Muscle of arm (tissue), 14 donors: ENCODE data around the gene MYL6B. TPM values are rescaled to one million over a fixed set of nuclear protein-coding genes. Genes with fewer than 3 reads are reported as not detected.
A peak's percentile ranks its signal among the peaks of the same experiment; 100 is the strongest.

ENCODE experiments used
- DNase-seq: peaks from one replicate; pipeline ENCODE4 v3.0.0-alpha.2; 2013
- long read RNA-seq, 11 donors: transcript quantifications; one replicate each; lab custom pipeline, GENCODE V29; 2026
- polyA plus RNA-seq, 12 donors: library from polyadenylated mRNA; unstranded; fragments of 120-200 nt; gene quantifications; one replicate each; pipeline ENCODE4 v1.2.1, GENCODE V29; 2013; ENCODE audit not compliant: insufficient read length in 12 of 12

Gene MYL6B
- polyA plus RNA-seq: 1,000 to 10,000 TPM in 2 of 12 donors, 100 to 1,000 TPM in 10; 364 to 1,212 (median 828) TPM
- long read RNA-seq, donor 1, transcript MYL6B-208 (3 exons, 322 nt): major isoform, 10 of 121 reads
- long read RNA-seq, donor 1, partial matches to known transcripts: 79 of 121 reads
- long read RNA-seq, donor 1, other reads (novel, unspliced or antisense): 31 of 121 reads
- long read RNA-seq, donor 2, transcript MYL6B-208 (3 exons, 322 nt): major isoform, 38 of 554 reads
- long read RNA-seq, donor 2, transcript MYL6B-205 (2 exons, 221 nt): minor isoform, 10 of 554 reads
- long read RNA-seq, donor 2, partial matches to known transcripts: 476 of 554 reads
- long read RNA-seq, donor 2, other reads (novel, unspliced or antisense): 26 of 554 reads
- long read RNA-seq, donor 3, transcript MYL6B-208 (3 exons, 322 nt): major isoform, 14 of 249 reads
- long read RNA-seq, donor 3, transcript MYL6B-205 (2 exons, 221 nt): minor isoform, 7 of 249 reads
- long read RNA-seq, donor 3, partial matches to known transcripts: 192 of 249 reads
- long read RNA-seq, donor 3, other reads (novel, unspliced or antisense): 32 of 249 reads
- long read RNA-seq, donor 4, transcript MYL6B-208 (3 exons, 322 nt): major isoform, 13 of 152 reads
- long read RNA-seq, donor 4, transcript MYL6B-205 (2 exons, 221 nt): minor isoform, 6 of 152 reads
- long read RNA-seq, donor 4, partial matches to known transcripts: 116 of 152 reads
- long read RNA-seq, donor 4, other reads (novel, unspliced or antisense): 17 of 152 reads
- long read RNA-seq, donor 5: 0 reads
- long read RNA-seq, donor 6, transcript MYL6B-205 (2 exons, 221 nt): minor isoform, 12 of 452 reads
- long read RNA-seq, donor 6, transcript MYL6B-208 (3 exons, 322 nt): major isoform, 14 of 452 reads
- long read RNA-seq, donor 6, partial matches to known transcripts: 351 of 452 reads
- long read RNA-seq, donor 6, other reads (novel, unspliced or antisense): 73 of 452 reads
- long read RNA-seq, donor 7, transcript MYL6B-208 (3 exons, 322 nt): major isoform, 15 of 257 reads
- long read RNA-seq, donor 7, partial matches to known transcripts: 202 of 257 reads
- long read RNA-seq, donor 7, other reads (novel, unspliced or antisense): 35 of 257 reads
- long read RNA-seq, donor 8, transcript MYL6B-208 (3 exons, 322 nt): major isoform, 15 of 542 reads
- long read RNA-seq, donor 8, transcript MYL6B-205 (2 exons, 221 nt): minor isoform, 5 of 542 reads
- long read RNA-seq, donor 8, transcript MYL6B-202 (2 exons, 887 nt): minor isoform, 5 of 542 reads
- long read RNA-seq, donor 8, partial matches to known transcripts: 399 of 542 reads
- long read RNA-seq, donor 8, other reads (novel, unspliced or antisense): 114 of 542 reads
- long read RNA-seq, donor 9, transcript MYL6B-205 (2 exons, 221 nt): minor isoform, 10 of 257 reads
- long read RNA-seq, donor 9, transcript MYL6B-208 (3 exons, 322 nt): major isoform, 20 of 257 reads
- long read RNA-seq, donor 9, partial matches to known transcripts: 205 of 257 reads
- long read RNA-seq, donor 9, other reads (novel, unspliced or antisense): 19 of 257 reads
- long read RNA-seq, donor 10, transcript MYL6B-208 (3 exons, 322 nt): major isoform, 10 of 456 reads
- long read RNA-seq, donor 10, partial matches to known transcripts: 405 of 456 reads
- long read RNA-seq, donor 10, other reads (novel, unspliced or antisense): 37 of 456 reads
- long read RNA-seq, donor 11, transcript MYL6B-208 (3 exons, 322 nt): major isoform, 26 of 715 reads
- long read RNA-seq, donor 11, transcript MYL6B-205 (2 exons, 221 nt): minor isoform, 9 of 715 reads
- long read RNA-seq, donor 11, partial matches to known transcripts: 603 of 715 reads
- long read RNA-seq, donor 11, other reads (novel, unspliced or antisense): 74 of 715 reads

DNA sequence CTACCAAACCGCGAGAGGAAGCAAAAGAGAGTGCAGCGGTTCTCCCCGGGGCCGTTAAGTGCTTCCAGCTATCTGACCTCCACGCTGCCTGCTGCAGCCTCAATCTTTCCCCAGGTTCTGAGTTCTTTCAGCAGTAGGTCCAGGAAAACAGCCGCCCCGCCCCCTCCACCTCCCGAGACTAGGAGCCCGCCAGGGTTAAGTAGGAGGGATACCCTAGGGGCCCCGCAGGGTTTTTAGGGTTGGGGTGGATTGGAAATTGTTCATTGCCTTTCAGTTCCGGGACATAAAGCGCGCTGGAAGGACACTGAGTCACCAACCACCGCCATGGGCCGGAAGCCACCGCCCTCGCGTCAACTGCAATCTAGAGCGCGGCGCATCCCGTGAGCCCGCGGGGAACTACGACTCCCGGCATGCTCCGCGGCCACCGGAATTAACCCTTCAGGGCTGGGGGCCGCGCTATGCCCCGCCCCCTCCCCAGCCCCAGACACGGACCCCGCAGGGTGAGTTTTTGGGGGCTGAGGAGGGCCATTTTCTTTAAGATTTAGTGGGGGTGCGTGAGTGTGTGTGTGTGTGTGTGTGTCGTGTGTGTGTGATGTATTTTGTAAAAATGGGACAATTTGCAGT is at the start of gene MYL6B:
TSS of gene MYL6B (plus strand) at position 456 of the 624 bp plus-strand sequence. CDS start 1,332 bp downstream, outside the sequence.
- DNase-seq: peak; percentile 95

DNA sequence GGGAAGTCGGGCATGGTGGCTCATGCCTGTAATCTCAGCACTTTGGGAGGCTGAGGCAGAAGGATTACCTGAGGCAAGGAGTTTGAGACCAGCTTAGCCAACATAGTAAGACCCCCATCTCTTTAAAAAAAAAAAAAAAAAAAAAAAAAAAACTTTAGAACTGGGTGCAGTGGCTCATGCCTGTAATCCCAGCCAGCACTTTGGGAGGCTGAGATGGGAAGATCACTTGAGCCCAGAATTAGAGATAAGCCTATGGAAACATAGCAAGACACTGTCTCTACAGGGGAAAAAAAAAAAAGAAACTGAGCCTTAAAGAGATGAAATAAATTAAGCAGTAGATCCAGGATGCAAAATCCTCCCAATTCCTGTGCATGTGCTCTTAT is 49.7 kb upstream of the MYL6B start:
- no peak for DNase-seq

DNA sequence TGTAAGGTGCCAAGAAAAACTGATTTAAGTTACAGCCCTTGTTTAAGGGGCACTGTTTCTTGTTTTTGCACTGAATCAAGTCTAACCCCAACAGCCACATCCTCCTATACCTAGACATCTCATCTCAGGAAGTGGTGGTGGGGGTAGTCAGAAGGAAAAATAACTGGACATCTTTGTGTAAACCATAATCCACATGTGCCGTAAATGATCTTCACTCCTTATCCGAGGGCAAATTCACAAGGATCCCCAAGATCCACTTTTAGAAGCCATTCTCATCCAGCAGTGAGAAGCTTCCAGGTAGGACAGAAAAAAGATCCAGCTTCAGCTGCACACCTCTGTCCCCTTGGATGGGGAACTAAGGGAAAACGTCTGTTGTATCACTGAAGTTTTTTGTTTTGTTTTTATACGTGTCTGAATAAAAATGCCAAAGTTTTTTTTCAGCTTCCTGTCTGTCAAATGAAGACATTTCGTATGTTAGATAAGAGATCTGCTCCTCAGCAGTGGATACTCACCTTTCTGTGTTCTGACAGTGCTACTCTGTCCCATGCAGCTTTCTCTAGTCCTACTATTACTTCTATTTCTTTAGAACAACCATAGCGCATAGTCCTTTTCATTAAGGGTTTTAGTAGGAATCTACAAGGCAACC is 49.2 kb upstream of the MYL6B start:
- DNase-seq: no peak

- DNase-seq: no peak
These were observed 48.6 kb upstream of the MYL6B start for GRCh38 chr12:56103823-56104108.

GRCh38 chr12:56104109-56104814 is 48.1 kb upstream of the MYL6B start, which contains the start of gene PA2G4:
TSS of gene PA2G4 (plus strand) at chr12:56104559. CDS start at chr12:56104738, 179 bp downstream.
- peak; percentile 96 for DNase-seq

GRCh38 chr12:56104815-56105608 is 47.4 kb upstream of the MYL6B start:
- no peak for DNase-seq

DNA sequence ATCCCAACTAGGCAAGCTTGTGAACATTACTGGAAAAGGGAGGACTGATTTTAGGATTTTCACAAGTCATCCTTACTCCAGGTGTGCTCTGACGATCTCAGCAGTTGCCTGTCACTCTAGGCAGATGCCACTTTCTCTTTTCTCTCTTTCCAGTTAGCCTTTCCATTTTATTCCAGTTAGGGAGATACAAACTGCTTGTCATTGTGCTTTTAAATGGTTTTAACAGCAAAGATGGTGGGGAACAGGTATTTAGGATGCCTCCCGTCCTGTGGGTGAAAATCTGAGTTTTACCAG is 46.8 kb upstream of the MYL6B start:
- no peak for DNase-seq

- DNase-seq: no peak
These were observed 45.1 kb upstream of the MYL6B start for GRCh38 chr12:56107242-56107641.

- DNase-seq: no peak
These were observed 41.8 kb upstream of the MYL6B start for GRCh38 chr12:56110571-56110970.

GRCh38 chr12:56114084-56114483 is 38.3 kb upstream of the MYL6B start:
- DNase-seq: no peak

GRCh38 chr12:56115329-56115728 is 37.1 kb upstream of the MYL6B start:
- DNase-seq: peak; percentile 17

- peak; percentile 98 for DNase-seq
These were observed 35.9 kb upstream of the MYL6B start, which contains the start of gene RPL41 for GRCh38 chr12:56116267-56117081. TSS of gene RPL41 (plus strand) at chr12:56116633.

DNA sequence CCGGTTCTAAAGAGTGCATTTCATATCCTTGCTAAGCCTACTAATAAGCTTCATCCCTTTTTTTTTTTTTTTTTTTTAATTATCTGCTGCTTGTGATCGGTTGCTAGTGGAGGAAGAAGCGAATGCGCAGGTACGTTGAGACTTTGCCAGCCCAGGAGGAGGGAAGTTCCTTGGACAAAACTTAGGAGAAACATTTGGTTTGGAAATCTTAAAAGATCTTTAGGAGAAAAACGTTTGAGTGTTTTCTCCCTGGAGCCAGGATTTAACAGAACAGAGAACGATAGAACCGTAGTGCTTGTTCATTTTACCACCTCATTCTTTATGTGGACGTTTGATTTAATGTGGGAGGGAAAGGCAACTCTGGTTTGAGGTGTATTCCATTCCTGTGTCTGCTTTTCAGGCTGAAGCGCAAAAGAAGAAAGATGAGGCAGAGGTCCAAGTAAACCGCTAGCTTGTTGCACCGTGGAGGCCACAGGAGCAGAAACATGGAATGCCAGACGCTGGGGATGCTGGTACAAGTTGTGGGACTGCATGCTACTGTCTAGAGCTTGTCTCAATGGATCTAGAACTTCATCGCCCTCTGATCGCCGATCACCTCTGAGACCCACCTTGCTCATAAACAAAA is 35.2 kb upstream of the MYL6B start:
- peak; percentile 26 for DNase-seq

GRCh38 chr12:56117778-56118687 is 34.4 kb upstream of the MYL6B start, which contains the start of gene ZC3H10:
TSS of gene ZC3H10 (plus strand) at chr12:56118266. CDS start at chr12:56120563, 2,297 bp downstream.
- DNase-seq: peak; percentile 99

DNA sequence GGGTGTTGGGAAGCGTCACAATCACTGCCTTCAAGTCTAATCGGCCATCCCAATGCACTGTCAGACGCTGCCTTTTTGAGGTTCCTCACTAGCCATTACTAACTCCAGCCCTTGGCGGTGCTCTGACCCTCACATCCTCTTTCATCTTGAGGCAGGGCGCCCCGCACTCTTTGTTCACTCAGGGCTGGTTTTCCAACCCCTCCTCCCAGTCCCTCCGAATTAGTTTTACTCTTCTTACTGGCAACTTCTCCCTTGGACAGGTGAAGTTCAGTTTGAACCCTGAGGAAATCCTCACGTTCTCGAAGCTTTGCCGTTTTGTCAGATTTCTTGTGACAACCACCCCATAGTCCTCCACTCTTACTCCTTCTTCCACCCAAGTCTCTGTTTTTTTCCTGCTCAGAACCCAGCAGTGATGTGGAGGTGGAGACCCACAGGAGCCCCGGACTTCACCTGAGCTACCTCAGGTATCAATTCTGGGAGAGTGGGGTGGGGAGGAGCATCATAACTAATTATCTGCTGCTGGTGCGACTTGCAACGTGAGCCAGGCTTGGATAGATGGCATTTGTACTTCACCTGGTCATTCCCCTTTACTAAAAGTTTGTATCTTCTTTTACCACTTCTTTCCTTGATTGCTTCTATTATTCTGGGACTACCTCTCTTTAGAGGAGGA is 33.6 kb upstream of the MYL6B start:
- DNase-seq: no peak
